BLaER1 (cell line): Measurements from ENCODE around the gene TSPAN18.

Experiments used
- H3K27ac ChIP-seq: shearing (Covaris generic); formaldehyde crosslinking; 2 replicates; pipeline ENCODE4 v1.8.1; 2022
- H3K27me3 ChIP-seq: shearing (Covaris generic); formaldehyde crosslinking; 2 replicates; pipeline ENCODE4 v1.8.1; 2022
- H3K36me3 ChIP-seq: shearing (Covaris generic); formaldehyde crosslinking; 2 replicates; pipeline ENCODE4 v1.8.1; 2022
- H3K4me1 ChIP-seq: shearing (Covaris generic); formaldehyde crosslinking; 2 replicates; pipeline ENCODE4 v1.8.1; 2022
- H3K4me2 ChIP-seq: shearing (Covaris generic); formaldehyde crosslinking; 2 replicates; pipeline ENCODE4 v1.8.1; 2022
- H3K4me3 ChIP-seq: shearing (Covaris generic); formaldehyde crosslinking; 2 replicates; pipeline ENCODE4 v1.8.1; 2022
- H3K9ac ChIP-seq: shearing (Covaris generic); formaldehyde crosslinking; 2 replicates; pipeline ENCODE4 v1.8.1; 2022
- H3K9me3 ChIP-seq: shearing (Covaris generic); formaldehyde crosslinking; 2 replicates; pipeline ENCODE4 v1.8.1; 2022
- H4K20me1 ChIP-seq: shearing (Covaris generic); formaldehyde crosslinking; 2 replicates; pipeline ENCODE4 v1.8.1; 2022
- Cebpa-rat ChIP-seq: shearing (Covaris generic); IDR thresholded peaks from 2 replicates; pipeline ENCODE4 v1.8.1; 2022

Gene TSPAN18

DNA sequence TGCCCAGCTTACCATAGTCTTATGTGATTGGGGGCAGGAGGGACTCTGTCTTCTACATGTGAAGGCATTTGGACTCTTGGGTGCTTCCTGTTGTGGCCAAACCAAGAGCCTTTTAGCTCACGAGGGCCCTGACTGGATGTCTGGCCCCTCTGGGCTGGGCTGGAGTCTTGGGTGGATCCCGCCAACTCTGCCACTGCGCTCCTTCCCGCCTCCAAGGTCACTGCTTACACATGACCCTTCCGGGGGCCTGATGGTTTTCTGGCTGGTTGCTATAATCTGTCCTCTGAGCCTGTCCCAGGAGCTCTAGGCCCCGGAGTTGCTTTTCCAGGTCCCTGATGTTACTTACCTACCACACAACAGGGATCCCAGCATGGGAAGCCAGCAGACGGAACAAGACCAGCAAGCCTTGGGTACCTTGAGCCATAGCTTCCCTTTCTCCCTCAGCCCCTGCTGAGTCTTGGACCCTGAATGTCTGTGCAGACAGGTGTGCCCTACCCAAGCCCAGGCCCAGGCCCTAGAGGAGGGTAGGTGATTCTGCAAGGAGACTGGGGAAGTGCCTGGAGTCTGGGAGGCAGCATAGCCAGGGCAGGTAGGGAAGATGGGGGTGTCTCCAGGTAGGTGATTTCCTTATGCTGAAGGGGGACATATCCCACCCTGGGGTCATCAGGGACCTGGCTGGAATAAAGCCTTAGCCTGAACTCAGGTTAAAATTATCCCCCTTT is 100.3 kb downstream of the TSPAN18 start:
- no peaks in the 10 kb centered on the region for H3K27me3 ChIP-seq

DNA sequence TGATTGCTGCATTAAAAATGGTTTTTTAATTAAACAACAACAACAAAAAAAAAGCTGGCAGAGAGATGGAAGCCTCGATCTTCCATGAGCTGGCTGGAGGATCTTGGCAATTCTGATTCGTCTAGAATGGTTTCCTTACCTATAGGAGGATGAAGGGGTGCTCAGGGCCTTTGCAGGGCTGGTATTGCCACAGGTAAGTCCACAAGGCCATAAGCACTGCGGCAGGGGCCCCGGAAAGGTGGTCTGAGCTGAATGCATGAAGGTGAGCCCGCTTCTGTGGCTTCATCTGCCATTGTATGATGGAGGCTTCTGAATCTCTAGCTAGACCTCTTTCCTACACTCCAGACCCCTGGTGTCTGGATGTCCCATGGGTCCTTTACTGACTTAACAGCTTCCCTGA is 101.5 kb downstream of the TSPAN18 start:
- H3K27ac ChIP-seq = no peak overlapping the region
- H3K4me1 ChIP-seq = no peaks in the 10 kb centered on the region
- no peak overlapping the region for H3K4me2 ChIP-seq
- no peak for TF ChIP-seq Cebpa-rat
- H3K4me3 ChIP-seq = no peak overlapping the region
- no peaks in the 10 kb centered on the region for H3K36me3 ChIP-seq
- peaks cover 10% of the 10 kb centered on the region for H3K9me3 ChIP-seq
- H3K27me3 ChIP-seq = no peaks in the 10 kb centered on the region
- H3K9ac ChIP-seq = no peak overlapping the region
- H4K20me1 ChIP-seq = no peaks in the 10 kb centered on the region

More for the DNA sequence above, 100.3 kb downstream of the TSPAN18 start:
- Histone ChIP-seq H3K36me3 (no peaks in the 10 kb centered on the region), H3K4me3 (no peak overlapping the region), H3K9ac (no peak overlapping the region), H4K20me1 (no peaks in the 10 kb centered on the region), H3K27ac (no peak overlapping the region), H3K9me3 (peaks cover 22% of the 10 kb centered on the region), H3K4me2 (no peak overlapping the region), H3K4me1 (no peaks in the 10 kb centered on the region)
- no peak for TF ChIP-seq Cebpa-rat

DNA sequence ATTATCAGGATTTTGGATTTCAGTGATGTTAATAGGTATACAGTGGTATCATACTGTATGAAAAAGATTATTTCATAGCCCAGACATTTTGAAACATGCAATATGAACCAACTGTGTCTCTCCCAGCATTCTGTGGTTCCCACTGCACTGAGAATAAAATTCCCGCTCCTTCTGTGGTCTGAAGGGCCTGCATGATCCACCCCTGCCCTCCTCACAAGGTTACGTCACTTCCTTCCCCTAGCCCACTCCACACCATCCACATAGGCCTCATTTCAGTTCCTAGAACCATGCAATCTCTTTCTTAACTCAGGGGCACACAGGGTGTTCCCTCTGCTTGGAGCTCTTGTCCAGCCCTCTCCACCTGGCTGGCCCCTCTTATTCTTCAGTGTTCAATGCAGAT is 103.1 kb downstream of the TSPAN18 start:
- H3K27ac ChIP-seq = no peak overlapping the region
- H4K20me1 ChIP-seq = no peaks in the 10 kb centered on the region
- H3K4me2 ChIP-seq = no peak overlapping the region
- H3K9me3 ChIP-seq = no peaks in the 10 kb centered on the region
- TF ChIP-seq Cebpa-rat = no peak
- H3K4me3 ChIP-seq = no peak overlapping the region
- no peaks in the 10 kb centered on the region for H3K27me3 ChIP-seq
- no peaks in the 10 kb centered on the region for H3K4me1 ChIP-seq
- H3K9ac ChIP-seq = no peak overlapping the region
- no peaks in the 10 kb centered on the region for H3K36me3 ChIP-seq

DNA sequence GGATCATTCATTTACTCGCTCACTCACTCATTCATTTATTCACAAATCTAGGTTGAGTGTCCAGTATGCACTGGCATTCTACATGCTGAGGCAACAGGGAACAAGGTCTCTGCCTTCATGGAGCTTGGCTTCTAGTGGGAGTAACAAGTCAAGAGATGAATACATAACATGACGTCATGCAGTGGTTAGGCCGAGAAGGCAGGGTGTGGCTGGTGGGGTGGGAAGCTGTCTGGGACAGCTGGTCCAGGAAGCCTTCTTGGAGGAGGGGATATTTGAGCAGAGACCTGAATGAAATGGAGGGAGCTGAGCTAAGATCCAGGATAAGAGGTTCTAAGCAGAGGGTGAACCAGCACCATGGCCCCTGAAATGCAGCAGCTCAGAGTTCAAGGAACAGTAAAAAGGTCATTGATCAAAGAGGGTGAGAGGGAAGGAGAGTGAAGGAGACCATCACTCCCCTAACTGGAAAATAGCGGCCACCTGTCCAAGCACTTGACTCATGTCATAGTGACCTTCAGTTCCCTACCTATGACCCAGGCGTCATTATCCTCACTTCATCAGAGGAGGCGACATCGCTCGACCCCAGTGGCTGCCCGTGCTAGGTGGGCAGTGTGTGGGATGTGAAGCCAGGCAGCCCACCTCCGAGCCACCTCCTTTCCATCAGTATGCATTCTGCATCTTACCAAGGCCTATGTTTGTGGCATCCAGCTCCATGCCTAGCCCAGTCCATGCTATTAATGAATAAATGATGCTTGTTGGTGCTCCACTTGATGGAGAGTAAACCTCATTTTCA is 105.0 kb downstream of the TSPAN18 start:
- no peaks in the 10 kb centered on the region for H4K20me1 ChIP-seq
- TF ChIP-seq Cebpa-rat = no peak
- H3K36me3 ChIP-seq = no peaks in the 10 kb centered on the region; the same call in 1 of the 2 replicates
- no peak overlapping the region for H3K4me2 ChIP-seq
- no peak overlapping the region for H3K9ac ChIP-seq
- H3K4me3 ChIP-seq = no peak overlapping the region
- H3K27me3 ChIP-seq = no peaks in the 10 kb centered on the region
- peaks cover 10% of the 10 kb centered on the region for H3K9me3 ChIP-seq
- H3K27ac ChIP-seq = no peak overlapping the region
- H3K4me1 ChIP-seq = no peaks in the 10 kb centered on the region

DNA sequence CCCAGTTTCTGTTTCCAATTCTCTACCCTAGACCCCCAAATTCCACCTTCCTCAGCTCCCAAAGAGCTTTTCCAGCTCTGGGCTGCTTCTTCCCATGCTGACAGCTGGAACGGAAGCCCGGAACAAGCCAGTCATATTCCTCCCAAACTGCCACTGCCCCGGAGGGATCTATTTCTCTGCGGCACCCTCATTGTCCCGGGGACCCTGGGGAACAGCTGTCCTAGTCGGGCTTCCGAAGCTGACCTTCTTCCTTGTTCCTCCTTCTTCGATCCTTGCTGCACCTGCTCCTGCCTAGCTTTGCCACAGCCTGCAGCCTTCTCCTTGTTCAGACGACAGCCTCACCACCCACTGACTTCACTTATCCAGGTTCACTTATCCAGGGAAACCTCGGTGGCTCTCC is 105.7 kb downstream of the TSPAN18 start:
- no peak for TF ChIP-seq Cebpa-rat
- Histone ChIP-seq H3K9ac (no peak overlapping the region), H3K27ac (no peak overlapping the region), H3K4me2 (no peak overlapping the region), H3K4me3 (no peak overlapping the region), H3K27me3 (no peaks in the 10 kb centered on the region), H3K36me3 (no peaks in the 10 kb centered on the region; the same call in 1 of the 2 replicates), H3K9me3 (peaks cover 16% of the 10 kb centered on the region), H3K4me1 (no peaks in the 10 kb centered on the region), H4K20me1 (no peaks in the 10 kb centered on the region)

DNA sequence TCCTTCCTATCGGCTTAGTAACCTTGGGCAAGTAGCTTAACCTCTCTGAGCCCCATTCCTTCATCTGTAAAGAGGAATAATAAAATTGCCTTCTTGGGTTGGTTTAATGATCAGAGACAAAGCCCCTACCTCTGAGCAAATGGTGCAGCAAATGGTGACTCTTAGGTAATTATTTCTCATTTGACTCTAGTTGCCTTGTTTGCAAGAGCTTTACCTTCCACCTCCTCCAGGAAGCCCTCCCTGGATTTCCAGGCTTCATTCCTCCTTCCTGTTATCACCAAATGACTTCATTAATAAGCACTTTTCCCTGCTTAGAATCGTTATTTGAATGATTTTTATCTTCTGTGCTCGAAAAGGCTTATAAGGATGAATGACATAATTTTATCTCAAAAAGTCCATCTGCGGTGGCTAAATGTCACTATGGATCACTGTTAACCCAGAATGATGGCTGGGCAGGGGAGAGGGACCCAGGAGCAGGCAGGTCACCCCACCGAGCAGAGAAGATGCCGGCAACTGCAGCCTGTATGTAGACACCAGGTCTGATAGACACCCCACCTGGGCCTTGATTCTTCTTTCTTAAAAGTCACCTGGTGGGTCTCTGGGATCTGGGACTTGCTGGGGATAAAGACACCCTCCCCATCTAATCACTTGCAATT is 106.6 kb downstream of the TSPAN18 start:
- Histone ChIP-seq H3K9me3 (peaks cover 25% of the 10 kb centered on the region), H3K9ac (no peak overlapping the region), H3K4me3 (no peak overlapping the region), H3K4me2 (no peak overlapping the region), H3K36me3 (no peaks in the 10 kb centered on the region; the same call in 1 of the 2 replicates), H3K27ac (no peak overlapping the region), H3K4me1 (no peaks in the 10 kb centered on the region), H4K20me1 (no peaks in the 10 kb centered on the region), H3K27me3 (no peaks in the 10 kb centered on the region)
- no peak for TF ChIP-seq Cebpa-rat

DNA sequence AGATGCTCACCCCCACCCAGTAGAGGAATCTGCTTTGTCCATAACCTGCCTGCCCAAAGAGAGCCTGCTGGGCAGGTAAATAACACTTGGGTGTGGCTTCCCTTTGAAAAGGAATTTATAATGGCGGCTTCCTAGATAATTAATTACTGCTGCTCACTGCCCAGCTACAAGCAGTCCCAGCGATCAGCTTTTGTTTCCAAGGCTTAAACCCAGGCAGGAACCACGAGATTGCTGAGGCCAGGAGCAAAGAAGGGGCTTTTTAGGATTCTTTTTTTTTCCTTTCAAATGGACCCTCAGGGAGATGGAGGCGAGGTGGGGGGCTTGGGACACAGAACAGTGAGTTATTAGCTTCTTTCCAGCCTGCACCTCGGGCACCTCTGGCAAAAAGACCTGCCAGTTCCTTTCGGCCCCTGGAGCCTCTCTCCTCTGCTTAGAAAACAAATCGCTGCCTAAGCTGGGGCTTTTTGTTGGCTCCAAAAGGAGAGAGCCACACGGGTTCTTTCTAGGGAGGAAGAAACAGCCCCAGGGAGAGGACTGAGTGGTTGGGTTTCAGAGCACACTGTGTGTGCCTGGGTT is 107.2 kb downstream of the TSPAN18 start:
- Histone ChIP-seq H3K4me2 (no peak overlapping the region), H3K9ac (no peak overlapping the region), H3K27me3 (no peaks in the 10 kb centered on the region), H3K4me3 (no peak overlapping the region), H3K9me3 (peaks cover 27% of the 10 kb centered on the region), H3K4me1 (no peaks in the 10 kb centered on the region), H4K20me1 (no peaks in the 10 kb centered on the region), H3K27ac (no peak overlapping the region), H3K36me3 (no peaks in the 10 kb centered on the region; the same call in 1 of the 2 replicates)
- TF ChIP-seq Cebpa-rat = no peak

DNA sequence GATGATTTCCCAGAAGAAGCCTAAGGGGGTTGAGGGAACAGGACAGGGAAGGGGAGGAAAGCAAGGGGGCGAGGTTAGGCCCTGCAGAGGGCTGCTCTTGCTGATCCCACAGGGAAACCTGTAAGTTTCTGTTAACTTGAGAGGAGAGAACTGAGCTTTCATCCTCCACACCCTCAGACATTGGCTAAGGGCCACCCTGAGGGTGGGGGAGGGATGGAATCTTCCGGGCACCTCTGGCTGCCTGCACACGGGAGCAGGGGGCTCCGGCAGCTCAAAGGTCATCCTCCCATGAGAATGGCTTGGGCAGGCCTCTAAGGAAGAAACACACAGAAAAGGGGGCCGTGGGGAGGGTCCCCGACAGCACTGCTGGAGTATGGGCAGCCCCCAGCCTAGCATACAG is 108.1 kb downstream of the TSPAN18 start:
- TF ChIP-seq Cebpa-rat = no peak
- H3K9ac ChIP-seq = no peak overlapping the region
- no peak overlapping the region for H3K4me2 ChIP-seq
- H3K27ac ChIP-seq = no peak overlapping the region
- H3K4me1 ChIP-seq = no peaks in the 10 kb centered on the region
- no peaks in the 10 kb centered on the region for H4K20me1 ChIP-seq
- H3K4me3 ChIP-seq = no peak overlapping the region
- no peaks in the 10 kb centered on the region; the same call in 1 of the 2 replicates for H3K36me3 ChIP-seq
- peaks cover 27% of the 10 kb centered on the region for H3K9me3 ChIP-seq
- no peaks in the 10 kb centered on the region for H3K27me3 ChIP-seq

DNA sequence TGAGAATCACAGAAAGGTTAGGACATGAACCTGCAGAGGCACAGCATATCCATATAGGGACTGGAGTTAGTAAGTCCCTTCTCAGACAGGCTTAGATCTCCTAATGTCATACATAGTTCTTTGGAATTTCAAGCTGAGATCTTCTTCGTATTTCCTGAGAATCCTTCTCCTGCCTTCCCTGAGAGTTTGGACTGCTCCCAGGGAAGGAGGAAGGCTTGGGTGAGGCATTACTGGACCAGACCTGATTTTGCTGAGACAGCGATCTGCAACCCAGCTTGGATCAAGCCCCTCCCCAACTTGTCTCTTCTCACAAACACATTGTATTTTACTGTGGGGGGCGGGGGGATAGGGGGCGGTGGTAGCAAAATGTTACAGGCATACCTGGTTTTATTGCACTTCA is 108.5 kb downstream of the TSPAN18 start:
- Histone ChIP-seq H4K20me1 (no peaks in the 10 kb centered on the region), H3K4me3 (no peak overlapping the region), H3K4me2 (no peak overlapping the region), H3K9me3 (peaks cover 27% of the 10 kb centered on the region), H3K4me1 (0 out of 2 replicates have a peak, but pooled peaks cover 2% of the 10 kb centered on the region), H3K27me3 (no peaks in the 10 kb centered on the region), H3K36me3 (no peaks in the 10 kb centered on the region; the same call in 1 of the 2 replicates), H3K9ac (no peak overlapping the region), H3K27ac (no peak overlapping the region)
- no peak for TF ChIP-seq Cebpa-rat
